ENCODE measurements around the gene UBE2H. TPM values are rescaled to one million over a fixed set of nuclear protein-coding genes. Genes with fewer than 3 reads are reported as not detected.
"Not testable (repeated sequence)": the region's sequence is repeated elsewhere in the genome, so short reads cannot be mapped to it uniquely, and the experiment has no call there.

The UBE2H gene
- total RNA-seq, 1 donor from 2014 or later = 228 TPM

GRCh38 chr7:129917934-129918333 lies 34.8 kb downstream of the UBE2H start:
- no peak for DNase-seq (ENCODE audit: low spot score)
- intact Hi-C loops (cut with DNase I) = no loop called here

GRCh38 chr7:129914536-129915272 lies 38.1 kb downstream of the UBE2H start:
- intact Hi-C loops (cut with DNase I) = no loop called here
- DNase-seq (ENCODE audit: low spot score) = no peak

- intact Hi-C loops (cut with DNase I) = no loop called here
- DNase-seq (ENCODE audit: low spot score) = no peak
These were observed 39.3 kb downstream of the UBE2H start for GRCh38 chr7:129913428-129913827.

- intact Hi-C loops (cut with DNase I) = no loop called here
- no peak for DNase-seq (ENCODE audit: low spot score)
These were observed 41.0 kb downstream of the UBE2H start for GRCh38 chr7:129911790-129912189.

DNA sequence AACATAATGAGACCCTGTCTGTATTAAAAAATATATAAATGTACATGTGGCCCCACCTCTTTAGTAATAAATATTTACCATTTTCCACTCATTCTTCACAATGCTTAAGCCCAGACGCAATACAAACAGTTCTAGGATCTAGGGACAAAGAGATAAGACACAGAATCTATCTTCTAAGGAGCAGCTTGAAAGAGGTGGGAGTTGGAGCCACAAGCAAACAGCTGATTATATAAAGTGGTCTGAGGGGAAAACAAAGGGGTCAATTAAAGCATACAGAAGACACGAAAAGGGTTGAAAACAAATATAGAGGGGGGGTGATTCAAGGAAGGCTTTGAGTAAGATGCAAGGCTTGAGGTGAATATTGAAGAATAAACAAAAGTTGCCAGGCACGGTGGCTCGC lies 43.1 kb downstream of the UBE2H start:
- intact Hi-C loops (cut with DNase I) = no loop called here
- no peak for DNase-seq (ENCODE audit: low spot score)

DNA sequence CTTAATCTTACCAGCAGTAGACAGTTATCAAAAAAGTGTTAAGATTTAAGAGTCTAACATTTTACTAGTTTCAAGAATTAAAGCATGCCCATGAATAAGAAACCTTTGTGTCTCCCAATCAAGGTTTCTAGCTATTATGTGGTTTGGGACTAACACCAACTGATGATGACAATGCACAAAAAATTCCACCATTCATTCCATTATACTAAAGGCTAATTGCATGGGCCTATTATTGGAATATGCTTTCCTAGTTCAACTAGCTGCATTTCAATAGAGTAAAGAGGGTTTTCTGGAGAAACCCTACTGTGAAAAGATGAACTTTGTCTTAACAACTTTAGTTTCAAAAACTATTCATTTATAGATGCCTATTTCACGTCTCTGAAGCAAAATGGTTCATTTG lies 44.6 kb downstream of the UBE2H start:
- intact Hi-C loops (cut with DNase I) = no loop called here
- DNase-seq (ENCODE audit: low spot score) = no peak

- no peak for DNase-seq (ENCODE audit: low spot score)
- intact Hi-C loops (cut with DNase I) = no loop called here
These were observed 45.5 kb downstream of the UBE2H start for GRCh38 chr7:129907122-129907736.

DNA sequence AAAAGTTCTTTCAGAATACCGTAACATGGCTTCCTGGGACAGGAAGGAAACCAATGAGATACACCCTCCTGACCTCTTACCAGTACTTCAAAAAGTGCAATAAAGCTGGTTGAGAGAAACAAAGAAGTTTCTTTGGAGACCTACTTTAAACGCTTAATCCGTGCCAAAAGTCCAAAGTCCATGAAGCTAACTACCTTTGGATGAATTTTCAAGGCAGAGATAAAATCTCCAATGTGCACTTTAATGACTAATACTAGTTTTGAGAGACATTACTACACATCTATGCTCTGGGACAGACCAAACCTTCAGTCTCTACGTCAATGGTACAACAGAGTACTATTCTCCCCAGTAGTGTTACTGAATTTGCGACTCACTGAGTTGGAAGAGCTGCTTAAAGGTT lies 46.1 kb downstream of the UBE2H start:
- intact Hi-C loops (cut with DNase I) = no loop called here
- DNase-seq (ENCODE audit: low spot score) = no peak

- DNase-seq (ENCODE audit: low spot score) = no peak
- intact Hi-C loops (cut with DNase I) = no loop called here
These were observed 48.8 kb downstream of the UBE2H start for GRCh38 chr7:129903935-129904334.

- DNase-seq (ENCODE audit: low spot score) = no peak
- intact Hi-C loops (cut with DNase I) = no loop called here
These were observed 49.9 kb downstream of the UBE2H start for GRCh38 chr7:129902788-129903422.

DNA sequence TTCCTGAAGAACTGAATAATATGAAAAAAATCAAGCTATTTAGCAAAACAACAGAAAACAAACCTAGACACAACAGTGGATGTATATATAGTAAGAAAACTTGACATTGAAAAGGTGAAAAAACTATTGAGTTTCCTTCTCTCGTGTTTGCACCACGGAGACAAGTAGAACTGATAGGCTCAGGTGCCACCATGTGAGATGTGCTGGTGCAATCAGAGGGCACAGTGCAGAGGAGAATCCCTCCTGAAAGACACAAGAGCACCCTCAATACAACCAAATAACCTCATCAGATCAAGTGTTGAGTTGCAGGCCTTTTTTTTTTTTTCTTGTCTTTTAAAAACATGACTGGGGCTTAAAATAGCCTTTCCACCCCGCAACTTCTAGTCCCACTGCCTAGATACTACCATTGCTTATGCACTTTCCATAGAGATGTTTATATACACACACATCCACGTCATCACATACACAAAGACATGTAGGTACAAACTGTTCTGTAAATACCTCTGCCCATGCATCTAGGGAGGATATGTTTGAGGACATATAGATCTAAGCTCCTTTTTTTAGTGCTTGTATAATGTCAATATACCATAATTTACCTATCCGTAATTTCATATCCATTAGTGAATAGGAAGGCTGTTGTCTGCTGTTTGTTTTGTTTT lies 54.1 kb downstream of the UBE2H start:
- intact Hi-C loops (cut with DNase I) = no loop called here
- DNase-seq (ENCODE audit: low spot score) = no peak

GRCh38 chr7:129898007-129898406 lies 54.8 kb downstream of the UBE2H start:
- intact Hi-C loops (cut with DNase I) = no loop called here
- no peak for DNase-seq (ENCODE audit: low spot score)

GRCh38 chr7:129896568-129897382 lies 56.0 kb downstream of the UBE2H start:
- intact Hi-C loops (cut with DNase I) = no loop called here
- DNase-seq (ENCODE audit: low spot score) = no peak

DNA sequence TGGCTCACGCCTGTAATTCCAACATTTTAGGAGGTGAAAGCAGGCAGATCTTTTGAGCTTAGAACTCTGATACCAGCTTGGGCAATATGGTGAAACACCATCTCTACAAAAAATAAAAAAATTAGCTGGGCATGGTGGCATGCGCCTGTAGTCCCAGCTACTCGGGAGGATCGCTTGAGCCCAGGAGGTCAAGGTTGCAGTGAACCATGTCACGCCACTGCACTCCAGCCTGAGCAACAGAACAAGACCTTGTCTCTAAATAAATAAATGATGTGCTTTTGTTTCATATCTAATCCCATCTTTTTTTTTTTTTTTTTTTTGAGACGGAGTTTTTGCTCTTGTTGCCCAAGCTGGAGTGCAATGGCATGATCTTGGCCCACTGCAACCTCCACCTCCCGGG lies 58.6 kb downstream of the UBE2H start:
- DNase-seq (ENCODE audit: low spot score); intact Hi-C loops (cut with DNase I): not testable (repeated sequence)

GRCh38 chr7:129890090-129890489 lies 62.7 kb downstream of the UBE2H start:
- intact Hi-C loops (cut with DNase I) = no loop called here
- DNase-seq (ENCODE audit: low spot score) = no peak

- DNase-seq (ENCODE audit: low spot score) = no peak
- intact Hi-C loops (cut with DNase I) = no loop called here
These were observed 63.5 kb downstream of the UBE2H start for GRCh38 chr7:129889133-129889844.

DNA sequence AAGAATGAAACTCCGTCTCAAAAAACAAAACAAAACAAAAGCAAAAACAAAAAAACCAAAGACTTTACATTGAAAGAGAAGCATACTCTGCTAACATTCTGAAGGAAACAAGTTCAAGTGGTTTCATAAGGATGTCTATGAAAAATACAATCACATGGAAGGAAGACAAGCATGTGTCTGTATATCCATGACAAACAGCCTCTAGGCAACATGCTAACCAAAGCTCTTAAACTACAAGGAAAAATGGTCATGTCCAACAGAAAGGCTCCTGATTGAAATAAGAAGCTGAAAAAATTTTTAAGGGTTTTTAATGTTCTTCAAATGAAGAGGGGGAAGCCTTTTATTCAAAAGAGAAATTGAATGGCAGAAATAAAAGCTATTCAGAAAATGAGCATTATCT lies 64.9 kb downstream of the UBE2H start:
- intact Hi-C loops (cut with DNase I) = no loop called here
- no peak for DNase-seq (ENCODE audit: low spot score)

DNA sequence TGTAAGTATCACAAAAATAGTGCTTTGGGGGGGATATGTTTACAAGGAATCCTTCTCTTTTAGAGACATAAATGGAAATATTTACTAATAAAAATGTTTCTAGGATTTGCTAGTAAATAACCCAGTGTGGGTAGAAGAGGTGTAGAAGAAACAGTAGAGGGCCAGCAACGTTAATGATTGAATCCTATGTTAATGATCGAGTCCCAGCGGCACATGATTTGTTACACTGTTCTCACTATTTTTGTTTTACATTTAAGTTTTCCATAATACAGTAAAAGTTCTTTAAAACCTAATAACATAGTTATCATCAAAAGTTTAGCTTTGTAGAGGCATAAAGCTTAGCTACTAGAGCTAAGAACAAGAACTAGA lies 66.0 kb downstream of the UBE2H start:
- no peak for DNase-seq (ENCODE audit: low spot score)
- intact Hi-C loops (cut with DNase I) = no loop called here

DNA sequence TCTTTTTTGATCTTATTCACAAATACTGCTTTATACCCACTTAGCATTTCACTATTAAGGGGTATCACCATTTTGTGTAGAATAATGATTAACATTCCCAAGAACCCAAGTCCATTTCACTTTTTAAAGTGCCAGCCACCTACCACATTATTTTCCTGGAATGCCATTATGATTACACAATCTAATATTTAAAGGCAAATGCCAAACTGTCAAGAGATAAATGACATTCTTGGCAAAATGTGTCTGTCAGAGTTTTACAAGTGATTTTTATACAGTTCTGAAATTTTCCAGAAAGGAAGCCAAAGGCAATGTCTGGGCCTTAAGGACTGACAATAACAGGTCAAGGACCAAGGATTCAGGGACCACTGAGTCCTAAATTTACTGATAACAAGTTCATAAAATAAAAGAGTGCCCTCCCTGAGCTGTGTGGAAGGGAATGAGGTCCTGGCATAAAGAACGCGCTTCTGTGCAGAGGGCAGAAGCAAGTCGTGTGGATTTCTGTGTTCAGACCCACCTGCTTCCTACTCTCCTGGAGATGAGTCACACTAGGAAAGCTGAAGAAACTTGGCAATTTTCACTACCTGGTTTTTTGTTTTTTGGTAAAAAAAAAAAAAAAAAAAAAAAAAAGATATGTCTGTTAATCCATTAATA lies 66.5 kb downstream of the UBE2H start:
- DNase-seq (ENCODE audit: low spot score) = no peak
- intact Hi-C loops (cut with DNase I) = no loop called here
